K562 (cell line): ENCODE measurements around the gene PDE8A.

Experiments
- ARID1B ChIP-seq: fragments of 450-650 bp; IDR thresholded peaks from 2 replicates; pipeline ENCODE4 v1.6.1; 2016; ENCODE audit warnings: antibody characterized with exemption, mild to moderate bottlenecking, inconsistent platforms
- CEBPB ChIP-seq: fragments of 450-650 bp; IDR thresholded peaks from 2 replicates; pipeline ENCODE4 v1.6.1; 2016; ENCODE audit warnings: missing genetic modification characterization, missing compliant biosample characterization
- CREB3L1 ChIP-seq: fragments of 450-650 bp; IDR thresholded peaks from 2 replicates; pipeline ENCODE4 v1.6.1; 2014; ENCODE audit warnings: low read depth, mild to moderate bottlenecking, moderate library complexity, borderline replicate concordance
- SP1 ChIP-seq: sonication (generic); formaldehyde crosslinking; IDR thresholded peaks from 2 replicates; pipeline ENCODE4 v1.8.1; 2022; ENCODE audit warnings: mild to moderate bottlenecking, missing genetic modification reagents

GRCh38 chr15:85014932-85015331 lies 33.3 kb downstream of the PDE8A start:
- no peak for TF ChIP-seq CREB3L1
- no peak for TF ChIP-seq SP1 (CRISPR knock-in tag)
- TF ChIP-seq CEBPB (tag) = no peak
- no peak for TF ChIP-seq ARID1B
